GM19238 (cell line): ENCODE measurements around the gene ARNT2.
"Not testable (repeated sequence)": the region's sequence is repeated elsewhere in the genome, so short reads cannot be mapped to it uniquely, and the experiment has no call there.

Source experiments
- DNase-seq: peaks from one replicate; pipeline ENCODE4 v3.0.0; 2011; ENCODE audit warnings: low spot score; ENCODE audit not compliant: insufficient read length

The ARNT2 gene

GRCh38 chr15:80510985-80511384, 106.8 kb downstream of the ARNT2 start:
- not testable (repeated sequence) for DNase-seq

- DNase-seq = no peak
These were observed 108.8 kb downstream of the ARNT2 start for GRCh38 chr15:80512726-80513660.

GRCh38 chr15:80514071-80514780, 110.0 kb downstream of the ARNT2 start:
- no peak for DNase-seq

- no peak for DNase-seq
These were observed 113.1 kb downstream of the ARNT2 start for GRCh38 chr15:80517290-80517689.

- DNase-seq = no peak
These were observed 114.3 kb downstream of the ARNT2 start for GRCh38 chr15:80518522-80518921.

- DNase-seq = no peak
These were observed 119.6 kb downstream of the ARNT2 start for GRCh38 chr15:80523746-80524145.

- DNase-seq = no peak
These were observed 121.7 kb downstream of the ARNT2 start for GRCh38 chr15:80525853-80526252.

- no peak for DNase-seq
These were observed 122.6 kb downstream of the ARNT2 start for GRCh38 chr15:80526556-80527340.

GRCh38 chr15:80527406-80527805, 123.2 kb downstream of the ARNT2 start:
- no peak for DNase-seq

- no peak for DNase-seq
These were observed 123.8 kb downstream of the ARNT2 start for GRCh38 chr15:80527961-80528360.

- DNase-seq = no peak
These were observed 126.7 kb downstream of the ARNT2 start for GRCh38 chr15:80530737-80531365.

- no peak for DNase-seq
These were observed 127.2 kb downstream of the ARNT2 start for GRCh38 chr15:80531388-80531787.

GRCh38 chr15:80531796-80532195, 127.6 kb downstream of the ARNT2 start:
- DNase-seq = no peak

GRCh38 chr15:80533790-80534333, 129.7 kb downstream of the ARNT2 start:
- DNase-seq = no peak

- no peak for DNase-seq
These were observed 132.0 kb downstream of the ARNT2 start for GRCh38 chr15:80536231-80536630.

GRCh38 chr15:80536716-80537115, 132.5 kb downstream of the ARNT2 start:
- no peak for DNase-seq

- DNase-seq = no peak
These were observed 140.9 kb downstream of the ARNT2 start for GRCh38 chr15:80545078-80545477.

- DNase-seq = no peak
These were observed 143.1 kb downstream of the ARNT2 start for GRCh38 chr15:80547264-80547663.

GRCh38 chr15:80549191-80549590, 145.0 kb downstream of the ARNT2 start:
- DNase-seq = no peak

GRCh38 chr15:80549654-80550053, 145.5 kb downstream of the ARNT2 start:
- DNase-seq = no peak
